GM06990 (cell line): ENCODE data around the gene ARID1B.

ENCODE experiments used
- DNase-seq: peaks from one replicate; pipeline ENCODE4 v3.0.0-alpha.2; 2011; ENCODE audit not compliant: insufficient read length; ENCODE audit errors: extremely low read depth
- H3K27me3 ChIP-seq: replicated peaks from 2 replicates; pipeline ENCODE4 v1.6.0; 2011; ENCODE audit warnings: low read length; ENCODE audit not compliant: control insufficient read depth, insufficient read depth
- H3K36me3 ChIP-seq: 2 replicates; pipeline ENCODE4 v1.5.1; 2011; ENCODE audit warnings: low read length; ENCODE audit not compliant: control insufficient read depth, insufficient read depth
- H3K4me3 ChIP-seq: replicated peaks from 2 replicates; pipeline ENCODE4 v1.5.1; 2011; ENCODE audit warnings: low read depth, mild to moderate bottlenecking, control low read depth, low read length
- TF ChIP-seq, protein P1 (sequence below): IDR thresholded peaks from 2 replicates; pipeline ENCODE4 v1.5.1; 2011; ENCODE audit warnings: low read length, control low read depth, mild to moderate bottlenecking, inconsistent platforms; ENCODE audit not compliant: insufficient read depth, poor library complexity, severe bottlenecking

Gene ARID1B

GRCh38 chr6:157045831-157046454, 268.8 kb downstream of the ARID1B start:
- TF ChIP-seq, protein P1, sequence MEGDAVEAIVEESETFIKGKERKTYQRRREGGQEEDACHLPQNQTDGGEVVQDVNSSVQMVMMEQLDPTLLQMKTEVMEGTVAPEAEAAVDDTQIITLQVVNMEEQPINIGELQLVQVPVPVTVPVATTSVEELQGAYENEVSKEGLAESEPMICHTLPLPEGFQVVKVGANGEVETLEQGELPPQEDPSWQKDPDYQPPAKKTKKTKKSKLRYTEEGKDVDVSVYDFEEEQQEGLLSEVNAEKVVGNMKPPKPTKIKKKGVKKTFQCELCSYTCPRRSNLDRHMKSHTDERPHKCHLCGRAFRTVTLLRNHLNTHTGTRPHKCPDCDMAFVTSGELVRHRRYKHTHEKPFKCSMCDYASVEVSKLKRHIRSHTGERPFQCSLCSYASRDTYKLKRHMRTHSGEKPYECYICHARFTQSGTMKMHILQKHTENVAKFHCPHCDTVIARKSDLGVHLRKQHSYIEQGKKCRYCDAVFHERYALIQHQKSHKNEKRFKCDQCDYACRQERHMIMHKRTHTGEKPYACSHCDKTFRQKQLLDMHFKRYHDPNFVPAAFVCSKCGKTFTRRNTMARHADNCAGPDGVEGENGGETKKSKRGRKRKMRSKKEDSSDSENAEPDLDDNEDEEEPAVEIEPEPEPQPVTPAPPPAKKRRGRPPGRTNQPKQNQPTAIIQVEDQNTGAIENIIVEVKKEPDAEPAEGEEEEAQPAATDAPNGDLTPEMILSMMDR, result peak; percentile 56
- Histone ChIP-seq H3K4me3 (no peak overlapping the region), H3K27me3 (no peaks in the 10 kb centered on the region), H3K36me3 (peaks cover 6% of the 10 kb centered on the region)
- no peak for DNase-seq

DNA sequence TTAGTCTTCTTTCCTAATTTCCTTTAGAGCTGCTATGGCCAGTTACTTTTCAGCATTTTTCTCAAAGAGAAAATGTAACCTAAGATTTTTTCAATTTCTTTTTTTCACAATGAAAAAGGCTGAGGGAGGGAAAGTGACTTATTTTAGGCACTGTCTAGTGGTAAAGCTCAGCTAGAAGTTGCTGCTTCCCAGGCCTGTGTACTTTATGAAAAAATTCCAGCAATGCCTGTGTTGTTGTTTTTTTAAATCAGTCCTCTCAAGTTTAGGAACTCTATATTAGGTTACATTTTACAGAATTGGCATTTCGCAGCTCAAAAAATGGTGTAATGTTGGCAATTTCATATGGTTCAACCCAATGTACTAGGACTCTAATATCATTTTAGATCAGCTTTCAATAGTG, 269.6 kb downstream of the ARID1B start:
- H3K27me3 ChIP-seq, result no peaks in the 10 kb centered on the region
- DNase-seq, result no peak
- TF ChIP-seq, protein P1, result no peak
- H3K36me3 ChIP-seq, result peaks cover 3% of the 10 kb centered on the region
- no peak overlapping the region for H3K4me3 ChIP-seq

DNA sequence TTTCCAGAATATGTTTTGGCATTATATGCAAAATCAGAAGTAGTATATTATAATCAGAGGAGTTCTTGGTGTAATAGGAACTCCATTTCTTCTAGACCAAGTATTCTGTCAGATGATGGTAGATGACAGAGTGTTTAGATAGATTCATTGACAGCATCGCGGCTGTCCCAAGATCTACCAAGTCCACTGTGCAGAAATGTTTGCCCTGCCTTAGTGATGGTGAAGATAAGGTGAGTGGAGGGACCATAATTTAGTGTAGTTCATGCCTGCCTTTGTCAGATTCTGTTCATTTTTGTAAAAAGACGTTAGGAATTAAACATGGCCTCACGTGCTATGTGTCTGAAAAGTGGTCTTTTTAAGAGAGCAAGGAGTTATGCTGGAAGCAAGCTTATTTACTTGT, 270.1 kb downstream of the ARID1B start:
- H3K4me3 ChIP-seq, result no peak overlapping the region
- H3K27me3 ChIP-seq, result no peaks in the 10 kb centered on the region
- no peak for DNase-seq
- TF ChIP-seq, protein P1, result no peak
- H3K36me3 ChIP-seq, result peaks cover 2% of the 10 kb centered on the region; the same call in 1 of the 2 replicates

DNA sequence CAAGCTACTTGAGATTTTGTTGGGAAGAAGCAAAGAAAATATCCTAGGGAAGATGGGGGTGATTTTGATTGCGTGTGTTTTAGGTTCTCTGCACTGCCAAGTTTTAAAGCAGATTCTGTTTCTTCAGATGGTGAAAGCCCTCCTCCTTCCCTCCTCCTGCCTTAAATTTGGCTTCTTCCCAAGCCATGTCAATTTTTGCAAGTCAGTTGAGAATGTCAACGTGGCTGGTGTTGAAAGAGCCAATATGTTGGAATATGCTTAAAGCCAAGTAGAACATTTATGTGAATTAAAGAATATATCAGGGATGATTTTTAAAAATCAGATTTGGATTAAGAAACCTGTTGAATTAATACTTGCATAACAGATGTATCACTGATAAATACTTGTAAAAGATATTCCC, 270.8 kb downstream of the ARID1B start:
- peaks cover 2% of the 10 kb centered on the region; the same call in 1 of the 2 replicates for H3K36me3 ChIP-seq
- no peak overlapping the region for H3K4me3 ChIP-seq
- H3K27me3 ChIP-seq, result no peaks in the 10 kb centered on the region
- no peak for DNase-seq
- TF ChIP-seq, protein P1, result no peak

GRCh38 chr6:157049133-157049532, 272.0 kb downstream of the ARID1B start:
- Histone ChIP-seq H3K4me3 (no peak overlapping the region), H3K27me3 (no peaks in the 10 kb centered on the region), H3K36me3 (peaks cover 2% of the 10 kb centered on the region; the same call in 1 of the 2 replicates)
- DNase-seq, result no peak
- TF ChIP-seq, protein P1, result no peak
